Neural cell (in vitro differentiated cells): ENCODE results near the gene GAD2. TPM values are rescaled to one million over a fixed set of nuclear protein-coding genes. Genes with fewer than 3 reads are reported as not detected.

ENCODE experiments used
- H2AFZ ChIP-seq: fragments of 200-600, 300-800 bp; sonication (generic), shearing (Covaris generic); 2 replicates; pipeline ENCODE4 v1.6.0; 2014; ENCODE audit warnings: low read depth, mild to moderate bottlenecking, antibody characterized with exemption, low read length, moderate library complexity
- H3F3A ChIP-seq: fragments of 200-600 bp; shearing (Covaris generic); 2 replicates; pipeline ENCODE4 v1.6.1; 2016; ENCODE audit warnings: mild to moderate bottlenecking, moderate library complexity, mixed read lengths, antibody characterized with exemption, low read length; ENCODE audit not compliant: insufficient read depth, poor library complexity, severe bottlenecking
- H3K27ac ChIP-seq: fragments of 200-600, 300-800 bp; sonication (generic), shearing (Covaris generic); 2 replicates; pipeline ENCODE4 v1.5.1; 2014; ENCODE audit warnings: mild to moderate bottlenecking, low read length, moderate library complexity
- H3K27me3 ChIP-seq: fragments of 300-800, 200-600 bp; sonication (generic), shearing (Covaris generic); 2 replicates; pipeline ENCODE4 v1.6.0; 2014; ENCODE audit warnings: mild to moderate bottlenecking, low read depth, low read length, moderate library complexity; ENCODE audit not compliant: insufficient read depth
- H3K36me3 ChIP-seq: fragments of 300-800, 200-600 bp; sonication (generic), shearing (Covaris generic); 2 replicates; pipeline ENCODE4 v1.5.1; 2014; ENCODE audit warnings: mild to moderate bottlenecking, antibody characterized with exemption, low read length, moderate library complexity; ENCODE audit not compliant: insufficient read depth
- H3K4me2 ChIP-seq: fragments of 300-800, 200-600 bp; sonication (generic), shearing (Covaris generic); 2 replicates; pipeline ENCODE4 v1.6.0; 2014; ENCODE audit warnings: mild to moderate bottlenecking, low read length
- H3K4me3 ChIP-seq: fragments of 300-800, 200-600 bp; sonication (generic), shearing (Covaris generic); 2 replicates; pipeline ENCODE4 v1.5.1; 2014; ENCODE audit warnings: mild to moderate bottlenecking, low read length, moderate library complexity
- H3K79me2 ChIP-seq: fragments of 200-600 bp; shearing (Covaris generic); replicated peaks from 2 replicates; pipeline ENCODE4 v1.6.0; 2014; ENCODE audit warnings: mild to moderate bottlenecking, low read length, moderate library complexity; ENCODE audit not compliant: insufficient read depth
- H3K9ac ChIP-seq: fragments of 300-800, 200-600 bp; sonication (generic), shearing (Covaris generic); 2 replicates; pipeline ENCODE4 v1.6.1; 2016; ENCODE audit warnings: mild to moderate bottlenecking, low read length, mixed read lengths
- H3K9me2 ChIP-seq: fragments of 200-600 bp; shearing (Covaris generic); 2 replicates; pipeline ENCODE4 v1.6.1; 2016; ENCODE audit warnings: mild to moderate bottlenecking, low read length, mixed read lengths; ENCODE audit not compliant: insufficient read depth
- H3K9me3 ChIP-seq: fragments of 200-600, 300-800 bp; sonication (generic), shearing (Covaris generic); 2 replicates; pipeline ENCODE4 v1.6.1; 2016; ENCODE audit warnings: mild to moderate bottlenecking, mixed run types, low read length, moderate library complexity, mixed read lengths
- H4K20me1 ChIP-seq: fragments of 200-600 bp; shearing (Covaris generic); 2 replicates; pipeline ENCODE4 v1.6.1; 2016; ENCODE audit warnings: mild to moderate bottlenecking, mixed run types; ENCODE audit not compliant: insufficient read depth
- CTCF ChIP-seq: fragments of 450-650 bp; IDR thresholded peaks from 2 replicates; pipeline ENCODE4 v1.5.1; 2014; ENCODE audit warnings: antibody characterized with exemption, mild to moderate bottlenecking, moderate library complexity; ENCODE audit not compliant: poor library complexity, severe bottlenecking
- EP300 ChIP-seq: fragments of 450-650 bp; conservative IDR thresholded peaks from 2 replicates; pipeline ENCODE4 v1.6.1; 2014; ENCODE audit warnings: antibody characterized with exemption, mild to moderate bottlenecking, moderate library complexity; ENCODE audit not compliant: poor library complexity, severe bottlenecking
- POLR2AphosphoS5 ChIP-seq: IDR thresholded peaks from 2 replicates; pipeline ENCODE4 v1.6.1; 2012
- RAD21 ChIP-seq: fragments of 450-650 bp; conservative IDR thresholded peaks from 2 replicates; pipeline ENCODE4 v1.6.1; 2014; ENCODE audit warnings: antibody characterized with exemption, mild to moderate bottlenecking, moderate library complexity
- polyA minus RNA-seq: library from RNA; depleted of rRNA, polyadenylated mRNA; stranded (reverse); fragments of >200 nt; gene quantifications from 2 replicates; pipeline ENCODE4 v1.2.3, GENCODE V29; 2014
- polyA plus RNA-seq: library from polyadenylated mRNA; depleted of rRNA; stranded (reverse); fragments of >200 nt; gene quantifications from 2 replicates; pipeline ENCODE4 v1.2.3, GENCODE V29; 2014
- TF ChIP-seq, protein P1 (sequence below): IDR thresholded peaks from 2 replicates; pipeline ENCODE4 v1.6.1; 2012; ENCODE audit warnings: borderline replicate concordance

The GAD2 gene
- polyA plus RNA-seq: 192 and 200 TPM in 2 replicates
- 97.1 and 126 TPM in 2 replicates for polyA minus RNA-seq

- Histone ChIP-seq H3K4me3 (peak within 1 kb of the TSS; percentile 86), H3K27me3 (no peaks in the 10 kb centered on the region), H3K4me2 (peak within 1 kb of the TSS; percentile 72), H2AFZ (no peak within 1 kb of the TSS), H3K9me3 (no peaks in the 10 kb centered on the region), H3K27ac (peak within 1 kb of the TSS; percentile 98), H4K20me1 (no peaks in the 10 kb centered on the region), H3K9me2 (no peaks in the 10 kb centered on the region), H3K9ac (peak within 1 kb of the TSS; percentile 99), H3K79me2 (peaks cover 96% of the 10 kb centered on the region), H3F3A (peaks cover 7% of the 10 kb centered on the region), H3K36me3 (no peaks in the 10 kb centered on the region)
- TF ChIP-seq EP300: no peak
- TF ChIP-seq, protein P1, sequence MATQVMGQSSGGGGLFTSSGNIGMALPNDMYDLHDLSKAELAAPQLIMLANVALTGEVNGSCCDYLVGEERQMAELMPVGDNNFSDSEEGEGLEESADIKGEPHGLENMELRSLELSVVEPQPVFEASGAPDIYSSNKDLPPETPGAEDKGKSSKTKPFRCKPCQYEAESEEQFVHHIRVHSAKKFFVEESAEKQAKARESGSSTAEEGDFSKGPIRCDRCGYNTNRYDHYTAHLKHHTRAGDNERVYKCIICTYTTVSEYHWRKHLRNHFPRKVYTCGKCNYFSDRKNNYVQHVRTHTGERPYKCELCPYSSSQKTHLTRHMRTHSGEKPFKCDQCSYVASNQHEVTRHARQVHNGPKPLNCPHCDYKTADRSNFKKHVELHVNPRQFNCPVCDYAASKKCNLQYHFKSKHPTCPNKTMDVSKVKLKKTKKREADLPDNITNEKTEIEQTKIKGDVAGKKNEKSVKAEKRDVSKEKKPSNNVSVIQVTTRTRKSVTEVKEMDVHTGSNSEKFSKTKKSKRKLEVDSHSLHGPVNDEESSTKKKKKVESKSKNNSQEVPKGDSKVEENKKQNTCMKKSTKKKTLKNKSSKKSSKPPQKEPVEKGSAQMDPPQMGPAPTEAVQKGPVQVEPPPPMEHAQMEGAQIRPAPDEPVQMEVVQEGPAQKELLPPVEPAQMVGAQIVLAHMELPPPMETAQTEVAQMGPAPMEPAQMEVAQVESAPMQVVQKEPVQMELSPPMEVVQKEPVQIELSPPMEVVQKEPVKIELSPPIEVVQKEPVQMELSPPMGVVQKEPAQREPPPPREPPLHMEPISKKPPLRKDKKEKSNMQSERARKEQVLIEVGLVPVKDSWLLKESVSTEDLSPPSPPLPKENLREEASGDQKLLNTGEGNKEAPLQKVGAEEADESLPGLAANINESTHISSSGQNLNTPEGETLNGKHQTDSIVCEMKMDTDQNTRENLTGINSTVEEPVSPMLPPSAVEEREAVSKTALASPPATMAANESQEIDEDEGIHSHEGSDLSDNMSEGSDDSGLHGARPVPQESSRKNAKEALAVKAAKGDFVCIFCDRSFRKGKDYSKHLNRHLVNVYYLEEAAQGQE: peak; percentile 35
- TF ChIP-seq POLR2AphosphoS5: peak; percentile 1
These were observed at the start of gene GAD2 for GRCh38 chr10:26216585-26217395. GAD2 (plus strand) TSS chr10:26216774; CDS start chr10:26216810, 36 bp downstream.

- Histone ChIP-seq H3K4me2 (peak overlapping the region; percentile 28), H3K27ac (peak overlapping the region; percentile 14), H2AFZ (no peak overlapping the region), H3K4me3 (no peak overlapping the region), H3K36me3 (no peaks in the 10 kb centered on the region), H3K9ac (no peak overlapping the region), H3K79me2 (no peaks in the 10 kb centered on the region), H3K27me3 (no peaks in the 10 kb centered on the region), H3K9me2 (no peaks in the 10 kb centered on the region), H4K20me1 (no peaks in the 10 kb centered on the region), H3F3A (no peaks in the 10 kb centered on the region), H3K9me3 (no peaks in the 10 kb centered on the region)
- TF ChIP-seq EP300 (no peak), CTCF (no peak)
These were observed 47.1 kb upstream of the GAD2 start for GRCh38 chr10:26169466-26169865.

GRCh38 chr10:26172131-26172530 lies 44.4 kb upstream of the GAD2 start:
- Histone ChIP-seq H3F3A (no peaks in the 10 kb centered on the region), H3K79me2 (no peaks in the 10 kb centered on the region), H3K27ac (no peak overlapping the region), H3K4me2 (no peak overlapping the region), H3K36me3 (no peaks in the 10 kb centered on the region), H3K4me3 (no peak overlapping the region), H4K20me1 (no peaks in the 10 kb centered on the region), H3K9me2 (no peaks in the 10 kb centered on the region), H3K27me3 (no peaks in the 10 kb centered on the region), H3K9ac (no peak overlapping the region), H2AFZ (no peak overlapping the region), H3K9me3 (no peaks in the 10 kb centered on the region)
- TF ChIP-seq RAD21: no peak
